Sigmoid colon (tissue), 7 donors: Measurements from ENCODE around the gene PLCB1. TPM values are rescaled to one million over a fixed set of nuclear protein-coding genes. Genes with fewer than 3 reads are reported as not detected.

Experiments
- DNase-seq: peaks from one replicate; pipeline ENCODE4 v3.0.0-alpha.2; 2019
- H3K27ac ChIP-seq, 4 donors: fragments of 200-600 bp; sonication (generic); one replicate each; pipeline ENCODE4 v1.5.1; 2016 to 2019; ENCODE audit warnings: mild to moderate bottlenecking in 1 of 4
- H3K27me3 ChIP-seq, 3 donors: fragments of 200-600 bp; sonication (generic); one replicate each; pipeline ENCODE4 v1.5.1; 2019; ENCODE audit warnings: mild to moderate bottlenecking in 1 of 3
- H3K36me3 ChIP-seq, 4 donors: fragments of 200-600 bp; sonication (generic); one replicate each; pipeline ENCODE4 v1.5.1; 2016 to 2019
- H3K4me1 ChIP-seq, 4 donors: fragments of 200-600 bp; sonication (generic); one replicate each; pipeline ENCODE4 v1.5.1; 2017 to 2019
- H3K4me3 ChIP-seq, 4 donors: fragments of 200-600 bp; sonication (generic); one replicate each; pipeline ENCODE4 v1.5.1; 2017 to 2019; ENCODE audit warnings: mild to moderate bottlenecking in 2 of 4, moderate library complexity in 1 of 4
- H3K9me3 ChIP-seq, 4 donors: fragments of 200-600 bp in 3 of 4; sonication (generic) in 3 of 4; one replicate each; pipeline versions ENCODE4 v1.5.1 to v1.6.1; 2013 to 2019
- CTCF ChIP-seq, 4 experiments: fragments of 450-650 bp in 3 of 4; fragments of 200-600 bp in 1 of 4; IDR thresholded peaks; one replicate each; pipeline ENCODE4 v1.5.1; 2016 to 2019; ENCODE audit warnings: antibody characterized with exemption in 4 of 4, mild to moderate bottlenecking in 3 of 4, moderate library complexity in 2 of 4
- EP300 ChIP-seq, 4 donors: sonication (generic); formaldehyde crosslinking; IDR thresholded peaks; one replicate each; pipeline ENCODE4 v1.6.1; 2017; ENCODE audit warnings: antibody characterized with exemption in 4 of 4
- POLR2A ChIP-seq, 2 donors: fragments of 450-650 bp; IDR thresholded peaks; one replicate each; pipeline ENCODE4 v1.6.1; 2016; ENCODE audit warnings: antibody characterized with exemption in 2 of 2, mild to moderate bottlenecking in 2 of 2, moderate library complexity in 2 of 2
- POLR2AphosphoS5 ChIP-seq, 4 donors: sonication (generic); formaldehyde crosslinking; IDR thresholded peaks; one replicate each; pipeline ENCODE4 v1.6.1; 2017; ENCODE audit warnings: antibody characterized with exemption in 4 of 4
- WGBS, 2 donors: extraction: QIAGEN DNeasy Blood & Tissue Kit; methylation state at CpG; one replicate each; pipeline ENCODE4 v1.1.7; 2013; 5-methylcytosine and 5-hydroxymethylcytosine counted together
- intact Hi-C: fragments of 100-400 bp; cut with DNase I; formaldehyde crosslinking; loops from one replicate; pipeline ENCODE4 v1.15.1; 2023
- polyA plus RNA-seq, 3 donors: library from polyadenylated mRNA; stranded (reverse); fragments of 200-250 nt; gene quantifications; one replicate each; pipeline ENCODE4 v1.2.3, GENCODE V29; 2013
- total RNA-seq, 4 donors: library from RNA; depleted of rRNA; stranded (reverse); fragments of >200 nt; gene quantifications; one replicate each; pipeline ENCODE4 v1.1.0, GENCODE V29; 2016
- donor health status: healthy with polysubstance abuse.
- donor health status: Bipolar disorder and iron deficiency.
- donor health status: healthy.

PLCB1 gene
- total and polyA plus RNA-seq, 7 donors: 0.92 to 117 (median 86.7) TPM

GRCh38 chr20:8530022-8530421, 398.0 kb downstream of the PLCB1 start:
- WGBS, 2 donors: 79 to 88% methylated on average over 1 of the region's 1 CpG
- no peaks in the 10 kb centered on the region for H3K36me3 ChIP-seq
- no peaks in the 10 kb centered on the region for H3K9me3 ChIP-seq
- peaks cover 0 to 20% (median 9%) of the 10 kb centered on the region in 4 donors for H3K4me1 ChIP-seq
- no peak for DNase-seq
- H3K27ac ChIP-seq: no peak overlapping the region
- TF ChIP-seq POLR2AphosphoS5 (IDR thresholded peaks at IDR 0.05) (no peak), POLR2A (IDR thresholded peaks at IDR 0.05) (no peak), CTCF (IDR thresholded peaks at IDR 0.05) (no peak), EP300 (IDR thresholded peaks at IDR 0.05) (no peak)
- no peaks in the 10 kb centered on the region for H3K27me3 ChIP-seq
- intact Hi-C loops: no loop called here
- H3K4me3 ChIP-seq: no peak overlapping the region

- intact Hi-C loops: no loop called here
- peaks cover 0 to 13% (median 6%) of the 10 kb centered on the region in 4 donors for H3K4me1 ChIP-seq
- 71 to 89% methylated on average over 3 of the region's 3 CpGs for WGBS, 2 donors
- no peaks in the 10 kb centered on the region for H3K9me3 ChIP-seq
- no peak overlapping the region for H3K4me3 ChIP-seq
- no peaks in the 10 kb centered on the region for H3K27me3 ChIP-seq
- H3K36me3 ChIP-seq: no peaks in the 10 kb centered on the region
- H3K27ac ChIP-seq: no peak overlapping the region
- TF ChIP-seq POLR2AphosphoS5 (IDR thresholded peaks at IDR 0.05) (no peak), CTCF (IDR thresholded peaks at IDR 0.05) (no peak), EP300 (IDR thresholded peaks at IDR 0.05) (no peak), POLR2A (IDR thresholded peaks at IDR 0.05) (no peak)
- no peak for DNase-seq
Observed at GRCh38 chr20:8532169-8532568, 400.1 kb downstream of the PLCB1 start.

- WGBS, 2 donors: 24 to 61% methylated on average over 5 of the region's 5 CpGs
- DNase-seq: no peak
- no peaks in the 10 kb centered on the region for H3K36me3 ChIP-seq
- H3K27ac ChIP-seq: no peak overlapping the region
- H3K9me3 ChIP-seq: no peaks in the 10 kb centered on the region
- H3K4me1 ChIP-seq: peaks cover 0 to 5% (median 5%) of the 10 kb centered on the region in 4 donors
- intact Hi-C loops: no loop called here
- no peaks in the 10 kb centered on the region for H3K27me3 ChIP-seq
- no peak overlapping the region for H3K4me3 ChIP-seq
- no peak for TF ChIP-seq EP300 (IDR thresholded peaks at IDR 0.05)
- no peak for TF ChIP-seq CTCF (IDR thresholded peaks at IDR 0.05)
- no peak for TF ChIP-seq POLR2A (IDR thresholded peaks at IDR 0.05)
- TF ChIP-seq POLR2AphosphoS5 (IDR thresholded peaks at IDR 0.05): no peak
Observed at GRCh38 chr20:8534368-8535160, 402.5 kb downstream of the PLCB1 start.

GRCh38 chr20:8535403-8536261, 403.6 kb downstream of the PLCB1 start:
- Histone ChIP-seq H3K27ac (no peak overlapping the region), H3K27me3 (no peaks in the 10 kb centered on the region), H3K4me3 (no peak overlapping the region), H3K9me3 (no peaks in the 10 kb centered on the region), H3K4me1 (peaks cover 0 to 5% (median 0%) of the 10 kb centered on the region in 4 donors), H3K36me3 (no peaks in the 10 kb centered on the region)
- 88 to 89% methylated on average over 3 of the region's 3 CpGs for WGBS, 2 donors
- no peak for DNase-seq
- TF ChIP-seq POLR2A (IDR thresholded peaks at IDR 0.05) (no peak), EP300 (IDR thresholded peaks at IDR 0.05) (no peak), CTCF (IDR thresholded peaks at IDR 0.05) (no peak), POLR2AphosphoS5 (IDR thresholded peaks at IDR 0.05) (no peak)
- intact Hi-C loops: no loop called here
